HUES48 (cell line): ENCODE measurements around the gene CAPN5.

ENCODE experiments used
- H3K27ac ChIP-seq: one replicate; pipeline ENCODE4 v1.7.0; 2013; ENCODE audit warnings: low read depth, low read length, inconsistent platforms
- H3K27me3 ChIP-seq: 2 replicates; pipeline ENCODE4 v1.6.1; 2013; ENCODE audit warnings: mild to moderate bottlenecking, low read length; ENCODE audit not compliant: control insufficient read depth, insufficient read depth
- H3K36me3 ChIP-seq: 2 replicates; pipeline ENCODE4 v1.6.1; 2013; ENCODE audit warnings: low read length; ENCODE audit not compliant: control insufficient read depth, insufficient read depth
- H3K4me1 ChIP-seq: 2 replicates; pipeline ENCODE4 v1.6.1; 2013; ENCODE audit warnings: mild to moderate bottlenecking, low read length; ENCODE audit not compliant: control insufficient read depth, insufficient read depth
- H3K4me3 ChIP-seq: 2 replicates; pipeline ENCODE4 v1.5.1; 2013; ENCODE audit warnings: mild to moderate bottlenecking, low read depth, low read length
- H3K9ac ChIP-seq: 2 replicates; pipeline ENCODE4 v1.6.1; 2013; ENCODE audit warnings: mild to moderate bottlenecking, low read depth, low read length, moderate library complexity
- H3K9me3 ChIP-seq: 2 replicates; pipeline ENCODE4 v1.6.1; 2013; ENCODE audit warnings: low read length; ENCODE audit not compliant: control insufficient read depth, insufficient read depth

The CAPN5 gene

DNA sequence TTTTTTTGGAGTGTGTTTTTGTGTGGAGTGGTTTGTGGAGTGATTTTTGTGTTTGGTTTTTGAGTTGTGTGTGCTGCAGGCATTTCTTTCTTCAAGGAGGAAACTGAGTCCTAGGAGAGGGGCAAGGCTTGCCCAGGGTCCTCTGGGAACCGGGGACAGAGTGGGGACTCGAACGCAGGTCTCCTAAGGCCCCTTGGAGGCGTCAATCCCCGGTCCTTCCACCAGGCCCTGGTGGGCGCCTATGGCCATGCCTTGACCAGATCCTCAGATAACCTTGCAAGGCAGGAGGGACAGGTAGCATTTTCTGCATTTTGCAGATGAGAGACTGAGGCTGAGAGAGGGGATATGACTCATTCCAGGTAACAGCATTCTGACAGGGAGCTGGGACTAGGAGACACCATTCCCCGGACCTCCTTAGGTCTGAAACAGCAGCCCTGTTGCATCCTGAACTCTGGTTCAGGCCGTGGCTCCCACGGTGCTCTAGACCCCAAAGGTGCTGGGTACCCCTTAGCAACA is 100.4 kb downstream of the CAPN5 start:
- no peaks in the 10 kb centered on the region for H3K27me3 ChIP-seq
- H3K4me1 ChIP-seq, result peaks cover 20% of the 10 kb centered on the region
- no peak overlapping the region for H3K27ac ChIP-seq
- no peak overlapping the region for H3K9ac ChIP-seq
- no peaks in the 10 kb centered on the region for H3K36me3 ChIP-seq
- H3K9me3 ChIP-seq, result no peaks in the 10 kb centered on the region
- no peak overlapping the region for H3K4me3 ChIP-seq

DNA sequence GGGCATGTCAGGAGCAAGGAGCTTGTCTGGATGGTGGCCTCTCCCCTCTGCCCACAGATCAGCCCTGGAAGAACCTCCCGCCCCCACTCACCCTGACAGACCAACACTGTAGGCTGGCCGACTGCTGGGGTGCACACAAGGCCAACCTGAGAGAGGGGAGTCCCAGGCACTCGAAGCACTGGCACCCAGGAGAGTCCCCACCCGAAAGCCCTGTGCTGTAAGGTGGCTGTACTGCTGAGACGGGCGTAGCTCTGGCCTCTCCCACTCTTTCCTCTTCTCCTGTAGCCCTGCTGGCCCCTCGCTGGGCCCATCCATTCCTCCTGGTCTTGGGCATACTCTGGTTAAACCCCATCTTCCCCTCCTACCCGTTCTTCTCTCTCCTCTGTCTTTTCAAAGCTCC is 101.0 kb downstream of the CAPN5 start:
- peaks cover 22% of the 10 kb centered on the region for H3K4me1 ChIP-seq
- no peak overlapping the region for H3K4me3 ChIP-seq
- no peaks in the 10 kb centered on the region for H3K27me3 ChIP-seq
- no peaks in the 10 kb centered on the region for H3K36me3 ChIP-seq
- no peak overlapping the region for H3K27ac ChIP-seq
- H3K9me3 ChIP-seq, result no peaks in the 10 kb centered on the region
- no peak overlapping the region for H3K9ac ChIP-seq

DNA sequence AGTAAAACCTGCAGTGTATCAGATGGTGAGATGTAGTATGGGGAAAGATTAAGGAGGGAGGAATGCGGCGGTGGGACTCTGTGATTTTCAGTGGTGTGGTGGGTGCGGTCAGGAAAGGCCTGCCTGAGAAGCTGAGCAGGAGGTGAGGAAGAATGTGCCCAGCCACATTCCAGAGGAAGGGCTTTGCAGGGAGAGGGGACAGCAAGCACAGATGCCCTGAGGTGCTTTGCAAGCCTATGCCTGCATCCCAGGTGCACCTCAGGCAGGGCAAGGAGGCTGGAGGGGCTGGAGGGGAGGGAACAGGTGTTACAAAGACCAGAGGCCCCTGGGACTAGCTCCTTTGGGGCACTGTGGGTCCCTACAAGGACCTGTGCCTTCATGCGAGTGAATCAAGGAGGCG is 103.3 kb downstream of the CAPN5 start:
- Histone ChIP-seq H3K9me3 (no peaks in the 10 kb centered on the region), H3K4me1 (peaks cover 27% of the 10 kb centered on the region), H3K27me3 (no peaks in the 10 kb centered on the region), H3K9ac (no peak overlapping the region), H3K27ac (no peak overlapping the region), H3K4me3 (no peak overlapping the region), H3K36me3 (no peaks in the 10 kb centered on the region)

DNA sequence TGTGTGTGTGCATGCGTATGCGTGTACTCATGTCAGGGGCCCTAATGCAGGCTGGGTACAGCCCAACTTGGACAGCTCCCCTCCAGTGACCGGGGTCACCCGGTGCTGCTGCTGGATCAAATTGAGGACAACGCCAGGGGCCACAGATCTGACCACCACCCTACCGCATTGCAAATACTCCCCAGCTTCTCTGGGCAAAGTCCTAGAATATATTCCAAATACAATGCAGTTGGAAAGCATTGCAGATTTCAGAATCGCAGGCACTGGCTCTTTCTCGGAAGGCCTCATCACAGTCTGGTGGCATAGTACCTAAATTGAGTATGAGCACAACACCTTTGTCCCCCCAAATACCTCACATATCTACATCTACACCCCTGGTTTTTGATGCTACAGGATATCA is 104.5 kb downstream of the CAPN5 start:
- Histone ChIP-seq H3K27me3 (no peaks in the 10 kb centered on the region), H3K27ac (no peak overlapping the region), H3K9ac (no peak overlapping the region), H3K36me3 (no peaks in the 10 kb centered on the region), H3K4me1 (peaks cover 38% of the 10 kb centered on the region), H3K9me3 (no peaks in the 10 kb centered on the region), H3K4me3 (no peak overlapping the region)

DNA sequence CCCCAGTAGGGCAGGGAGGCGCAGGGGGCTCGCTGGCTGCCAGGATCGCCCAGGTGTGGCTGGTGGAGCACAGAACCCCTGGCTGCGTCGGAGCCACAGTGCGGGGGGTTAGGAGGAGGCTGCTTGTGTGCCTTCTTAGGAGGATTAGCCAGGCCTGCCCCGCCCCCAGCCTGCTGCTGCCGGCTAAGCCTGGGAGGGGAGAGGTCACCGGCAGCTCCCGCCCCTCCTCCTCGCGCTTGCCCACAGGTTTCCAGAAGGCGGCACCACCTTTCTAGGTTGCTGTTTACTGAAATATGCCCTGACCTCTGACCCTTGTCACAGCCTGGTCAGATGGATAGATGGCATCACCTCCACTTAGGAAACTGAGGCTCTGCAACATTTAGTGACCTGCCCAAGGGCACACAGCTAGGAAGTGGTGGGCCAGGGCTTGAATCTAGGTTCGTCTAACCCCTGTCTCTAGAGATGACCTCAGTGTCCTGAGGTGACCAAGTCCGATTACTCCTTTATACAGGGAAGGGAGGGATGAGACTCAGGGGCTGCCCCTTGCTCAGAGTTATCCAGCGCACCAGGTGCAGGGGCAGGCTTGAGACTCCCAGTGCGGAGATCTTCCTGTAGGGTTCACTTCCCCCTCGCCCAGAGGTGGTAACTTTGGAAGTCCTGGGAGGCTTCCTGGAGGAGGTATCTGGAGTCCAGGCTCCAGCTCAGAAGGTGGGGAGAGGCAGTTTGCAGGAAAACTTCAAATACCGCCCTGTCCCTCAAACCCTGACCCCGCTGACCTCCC is 105.3 kb downstream of the CAPN5 start:
- H3K4me3 ChIP-seq, result no peak overlapping the region
- no peaks in the 10 kb centered on the region for H3K36me3 ChIP-seq
- H3K27ac ChIP-seq, result peak overlapping the region; percentile 57
- H3K4me1 ChIP-seq, result peaks cover 41% of the 10 kb centered on the region
- H3K27me3 ChIP-seq, result no peaks in the 10 kb centered on the region
- H3K9ac ChIP-seq, result no peak overlapping the region
- H3K9me3 ChIP-seq, result no peaks in the 10 kb centered on the region

DNA sequence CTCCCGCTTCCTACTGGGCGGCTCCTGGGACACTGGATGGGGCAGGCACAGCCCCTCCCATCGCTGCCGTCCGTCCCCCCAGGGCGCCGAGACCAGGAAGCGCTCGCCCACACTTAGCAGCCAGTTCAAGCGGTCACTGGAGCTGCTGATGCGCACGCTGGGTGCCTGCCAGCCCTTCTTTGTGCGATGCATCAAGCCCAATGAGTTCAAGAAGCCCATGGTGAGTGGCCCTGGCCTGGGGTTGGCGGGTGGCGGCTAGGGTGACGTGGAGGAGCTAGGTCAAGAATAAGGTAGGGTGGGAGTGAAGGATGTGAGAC is 105.9 kb downstream of the CAPN5 start:
- Histone ChIP-seq H3K4me3 (no peak overlapping the region), H3K36me3 (no peaks in the 10 kb centered on the region), H3K9me3 (no peaks in the 10 kb centered on the region), H3K27me3 (no peaks in the 10 kb centered on the region), H3K4me1 (peaks cover 41% of the 10 kb centered on the region), H3K9ac (no peak overlapping the region), H3K27ac (no peak overlapping the region)

DNA sequence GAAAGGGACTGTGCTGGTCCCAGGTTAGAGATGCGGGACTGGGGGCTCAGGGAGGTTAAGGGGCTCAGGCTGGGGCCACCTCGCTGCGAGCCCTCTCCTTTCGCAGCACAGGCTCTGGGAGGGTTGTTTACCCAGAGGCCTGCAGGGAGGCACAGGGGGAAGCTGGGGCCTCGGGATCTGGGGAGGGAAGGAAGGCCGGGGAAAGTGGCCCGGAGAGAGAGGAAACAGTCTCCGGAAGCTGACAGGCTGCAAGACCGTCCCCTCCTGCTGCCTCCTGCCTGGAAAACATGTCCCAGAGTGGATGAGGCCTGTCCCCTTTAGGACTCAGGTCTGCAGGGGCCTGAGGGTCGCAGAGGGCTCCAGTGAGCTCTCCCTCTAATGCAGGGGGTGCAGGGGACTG is 106.7 kb downstream of the CAPN5 start:
- no peaks in the 10 kb centered on the region for H3K27me3 ChIP-seq
- H3K4me1 ChIP-seq, result peaks cover 41% of the 10 kb centered on the region
- H3K27ac ChIP-seq, result no peak overlapping the region
- H3K9me3 ChIP-seq, result no peaks in the 10 kb centered on the region
- H3K36me3 ChIP-seq, result no peaks in the 10 kb centered on the region
- no peak overlapping the region for H3K4me3 ChIP-seq
- no peak overlapping the region for H3K9ac ChIP-seq

DNA sequence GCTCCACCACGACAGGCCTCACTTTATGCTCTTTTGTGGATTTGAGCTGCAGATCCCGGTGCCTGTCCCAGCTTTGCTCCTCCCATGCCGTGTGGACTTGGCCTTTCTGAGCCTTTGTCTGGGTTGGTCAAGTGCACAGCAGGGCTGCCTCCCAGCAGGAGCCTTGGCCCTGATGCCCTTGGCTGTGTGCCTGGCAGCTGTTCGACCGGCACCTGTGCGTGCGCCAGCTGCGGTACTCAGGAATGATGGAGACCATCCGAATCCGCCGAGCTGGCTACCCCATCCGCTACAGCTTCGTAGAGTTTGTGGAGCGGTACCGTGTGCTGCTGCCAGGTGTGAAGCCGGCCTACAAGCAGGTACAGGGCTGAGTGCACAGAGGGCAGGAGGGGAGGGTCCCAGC is 107.8 kb downstream of the CAPN5 start:
- H3K9me3 ChIP-seq, result no peaks in the 10 kb centered on the region
- H3K27ac ChIP-seq, result no peak overlapping the region
- H3K27me3 ChIP-seq, result no peaks in the 10 kb centered on the region
- H3K4me3 ChIP-seq, result no peak overlapping the region
- H3K9ac ChIP-seq, result no peak overlapping the region
- H3K36me3 ChIP-seq, result no peaks in the 10 kb centered on the region
- H3K4me1 ChIP-seq, result peaks cover 41% of the 10 kb centered on the region

DNA sequence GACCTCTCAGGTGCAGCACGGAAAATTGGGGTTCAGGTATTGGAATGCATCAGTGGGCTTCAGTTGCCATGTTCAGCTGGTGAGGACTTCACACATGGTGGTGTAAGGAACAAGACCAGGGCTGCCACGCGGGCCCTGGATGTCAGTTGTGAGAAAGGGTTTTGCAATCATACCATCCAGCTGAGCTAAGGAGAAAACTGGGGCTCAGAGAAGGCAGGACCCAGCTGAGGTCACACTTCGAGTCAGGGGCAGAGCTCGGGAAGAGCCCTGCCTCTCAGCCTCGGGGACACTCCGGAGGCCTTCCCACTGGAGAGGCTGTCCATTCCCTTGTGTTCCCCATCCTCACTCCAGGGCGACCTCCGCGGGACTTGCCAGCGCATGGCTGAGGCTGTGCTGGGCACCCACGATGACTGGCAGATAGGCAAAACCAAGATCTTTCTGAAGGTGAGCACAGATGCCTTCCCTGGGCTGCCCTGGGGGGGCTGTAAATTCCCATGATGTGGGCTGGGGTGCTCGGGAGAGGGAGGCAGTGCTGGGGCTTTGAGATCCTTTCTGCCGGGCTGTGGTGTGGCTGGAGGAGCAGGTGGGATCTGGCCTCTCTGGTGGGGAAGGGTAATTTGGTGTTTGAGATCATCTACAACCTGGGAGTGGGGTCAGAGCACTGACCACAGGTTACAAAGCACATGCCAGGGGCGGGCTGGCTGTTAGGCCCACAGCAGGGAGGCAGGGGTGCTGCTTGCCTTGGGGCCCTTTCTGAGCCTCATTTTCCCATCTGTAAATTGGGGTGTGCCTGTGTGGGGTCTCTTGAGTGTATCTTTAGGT is 108.5 kb downstream of the CAPN5 start:
- Histone ChIP-seq H3K9ac (no peak overlapping the region), H3K4me1 (peaks cover 40% of the 10 kb centered on the region), H3K36me3 (no peaks in the 10 kb centered on the region), H3K27me3 (no peaks in the 10 kb centered on the region), H3K27ac (peak overlapping the region; percentile 53), H3K4me3 (no peak overlapping the region), H3K9me3 (no peaks in the 10 kb centered on the region)
